Measurements from ENCODE around the gene TMEM9. TPM values are rescaled to one million over a fixed set of nuclear protein-coding genes. Genes with fewer than 3 reads are reported as not detected.

The TMEM9 gene
- total and polyA plus RNA-seq, 2 of the 8 experiments (the other 6 are each of a cell fraction or from before 2014, with no cell fraction given) = 79.9 to 181 TPM

GRCh38 chr1:201094832-201095231 lies 59.4 kb downstream of the TMEM9 start:
- Histone ChIP-seq H3K14ac (ENCODE audit: insufficient read length) (no peak overlapping the region), H3K4me1 (replicated peaks in 1 of 4; ENCODE audit: control insufficient read depth in 3 of 4, insufficient read depth in 4 of 4, low read length in 3 of 4) (peaks cover 0 to 3% (median 0%) of the 10 kb centered on the region in 4 experiments; a peak in 1 of 7 replicates), H2BK20ac (ENCODE audit: low read length) (no peak overlapping the region), H2BK12ac (ENCODE audit: low read depth, low read length) (no peak overlapping the region), H4K91ac (replicated peaks; ENCODE audit: insufficient read length, low read length) (no peak overlapping the region), H3K23ac (ENCODE audit: insufficient read length) (no peak overlapping the region), H3K36me3 (ENCODE audit: control insufficient read depth in 2 of 4, insufficient read depth in 4 of 4, low read length in 3 of 4) (no peaks in the 10 kb centered on the region), H3K4me3 (ENCODE audit: extremely low read depth in 1 of 4, insufficient read depth in 2 of 4, low read depth in 3 of 4, low read length in 4 of 4) (no peak overlapping the region), H3K18ac (ENCODE audit: extremely low read depth, low read length) (no peak overlapping the region), H3K27me3 (replicated peaks in 1 of 4; ENCODE audit: control insufficient read depth in 3 of 4, extremely low read depth in 1 of 4, insufficient read depth in 3 of 4, low read length in 3 of 4) (0 out of 7 replicates have a peak, but pooled peaks cover 0 to 1% (median 0%) of the 10 kb centered on the region in 4 experiments), H4K5ac (ENCODE audit: insufficient read length, low read depth, low read length) (no peak overlapping the region), H3K4ac (replicated peaks; ENCODE audit: insufficient read length, low read depth, low read length) (no peak overlapping the region), H3K4me2 (ENCODE audit: insufficient read depth in 1 of 2, low read depth in 2 of 2, low read length in 2 of 2) (no peak overlapping the region), H4K8ac (ENCODE audit: extremely low read depth, insufficient read depth, low read length) (no peak overlapping the region), H3K79me2 (ENCODE audit: control insufficient read depth in 1 of 2, insufficient read depth in 2 of 2, low read length in 2 of 2) (no peaks in the 10 kb centered on the region), H2AFZ (ENCODE audit: low read length) (no peak overlapping the region), H2BK5ac (ENCODE audit: low read depth, low read length) (no peak overlapping the region), H2AK5ac (ENCODE audit: low read depth, low read length) (no peak overlapping the region), H3K9me3 (ENCODE audit: insufficient read depth in 2 of 2, low read depth in 1 of 2, low read length in 1 of 2) (no peaks in the 10 kb centered on the region), H3K79me1 (ENCODE audit: low read depth, low read length) (no peaks in the 10 kb centered on the region), H2BK15ac (ENCODE audit: low read length) (no peak overlapping the region), H3K56ac (replicated peaks; ENCODE audit: insufficient read length, low read depth, low read length) (no peak overlapping the region), H4K20me1 (replicated peaks in 1 of 2; ENCODE audit: control insufficient read depth in 1 of 2, insufficient read depth in 2 of 2, low read length in 2 of 2) (no peaks in the 10 kb centered on the region), H3K23me2 (ENCODE audit: low read depth, low read length) (no peaks in the 10 kb centered on the region), H3K9ac (replicated peaks in 1 of 4; ENCODE audit: extremely low read depth in 1 of 4, low read depth in 3 of 4, low read length in 3 of 4) (no peak overlapping the region), H3K27ac (ENCODE audit: low read depth, low read length) (no peak overlapping the region), H2BK120ac (replicated peaks; ENCODE audit: low read depth, low read length) (no peak overlapping the region)
- FAIRE-seq (no peak), DNase-seq (ENCODE audit: low read depth in 1 of 2, low spot score in 2 of 2) (no peak)
- POLR2A ChIA-PET (ENCODE audit: partially characterized antibody) = interaction anchor here (0.8 kb wide), 2 partner anchors 13 to 39 kb away, joined by 3 to 4 read pairs; no protein-coding TSS in a partner anchor
- CTCF ChIA-PET (ENCODE audit: partially characterized antibody) = interaction anchor here (0.6 to 9.1 kb wide), 4 partner anchors 10 to 165 kb away, joined by 3 to 92 read pairs (median 6); no protein-coding TSS in a partner anchor
- 77% methylated on average over 4 of the region's 4 CpGs; no CpG with 5 or more reads in 1 of the 2 experiments for WGBS, 2 experiments (ENCODE audit: extremely low coverage in 1 of 2, insufficient coverage in 1 of 2, insufficient read length in 1 of 2, insufficient replicate concordance in 2 of 2, low coverage in 1 of 2, low lambda C conversion rate in 2 of 2, missing lambda C conversion rate in 1 of 2)
- TF ChIP-seq ZNF274 (IDR thresholded peaks at IDR 0.05; ENCODE audit: borderline replicate concordance, extremely low read depth, low read length) (no peak), CHD2 (IDR thresholded peaks at IDR 0.05; ENCODE audit: low read length) (no peak), RFX5 (IDR thresholded peaks at IDR 0.05; ENCODE audit: borderline replicate concordance, low read depth, low read length) (no peak), SRF (IDR thresholded peaks at IDR 0.05; ENCODE audit: low read depth, low read length) (no peak), USF2 (IDR thresholded peaks at IDR 0.05; ENCODE audit: low read length) (no peak), ATF2 (IDR thresholded peaks at IDR 0.05; ENCODE audit: low read length) (no peak), JUND (IDR thresholded peaks at IDR 0.05; ENCODE audit: low read length) (no peak), SIX5 (IDR thresholded peaks at IDR 0.05; ENCODE audit: low read depth, low read length) (no peak), MAX (IDR thresholded peaks at IDR 0.05) (no peak), GABPA (IDR thresholded peaks at IDR 0.05; ENCODE audit: borderline replicate concordance, insufficient read depth, low read length) (no peak), TCF12 (IDR thresholded peaks at IDR 0.05; ENCODE audit: low read depth, low read length) (no peak)
